NCI-H526 treated with DMSO at 0.1 percent for 48 hours (cell line): ENCODE results near the gene ARR3.
A peak's percentile ranks its signal among the peaks of the same experiment; 100 is the strongest.
"Not testable (repeated sequence)": the region's sequence is repeated elsewhere in the genome, so short reads cannot be mapped to it uniquely, and the experiment has no call there.

ENCODE experiments used
- DNase-seq: peaks from one replicate; lab custom pipeline; 2025; lab: John Stamatoyannopoulos, UW

Gene ARR3

DNA sequence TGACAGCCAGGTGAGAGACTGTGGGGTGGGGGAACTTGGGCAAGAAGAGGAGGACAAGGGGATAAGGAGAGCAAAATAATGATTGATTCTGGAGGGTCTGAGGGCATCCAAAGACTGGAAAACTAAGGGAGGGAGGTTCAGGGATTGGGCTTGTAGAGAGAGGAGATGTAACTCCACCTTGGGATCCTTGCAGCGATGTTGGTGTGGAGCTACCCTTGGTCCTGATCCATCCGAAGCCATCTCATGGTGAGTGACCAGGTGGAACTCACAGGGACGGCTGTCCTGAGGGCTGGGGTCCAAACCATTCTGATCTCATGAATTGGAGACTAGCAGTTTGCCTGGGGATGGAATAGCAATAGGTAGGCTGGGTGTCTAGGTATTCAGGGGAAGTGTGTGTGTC is 12.4 kb downstream of the ARR3 start:
- no peak for DNase-seq

- no peak for DNase-seq
Measured at GRCh38 chrX:70281951-70282350, 13.8 kb downstream of the ARR3 start, which contains the start of gene RAB41. Gene RAB41 (plus strand): TSS chrX:70282172. CDS start chrX:70282218, 46 bp downstream.

- DNase-seq = no peak
Measured at GRCh38 chrX:70289168-70289792, 21.1 kb downstream of the ARR3 start.

DNA sequence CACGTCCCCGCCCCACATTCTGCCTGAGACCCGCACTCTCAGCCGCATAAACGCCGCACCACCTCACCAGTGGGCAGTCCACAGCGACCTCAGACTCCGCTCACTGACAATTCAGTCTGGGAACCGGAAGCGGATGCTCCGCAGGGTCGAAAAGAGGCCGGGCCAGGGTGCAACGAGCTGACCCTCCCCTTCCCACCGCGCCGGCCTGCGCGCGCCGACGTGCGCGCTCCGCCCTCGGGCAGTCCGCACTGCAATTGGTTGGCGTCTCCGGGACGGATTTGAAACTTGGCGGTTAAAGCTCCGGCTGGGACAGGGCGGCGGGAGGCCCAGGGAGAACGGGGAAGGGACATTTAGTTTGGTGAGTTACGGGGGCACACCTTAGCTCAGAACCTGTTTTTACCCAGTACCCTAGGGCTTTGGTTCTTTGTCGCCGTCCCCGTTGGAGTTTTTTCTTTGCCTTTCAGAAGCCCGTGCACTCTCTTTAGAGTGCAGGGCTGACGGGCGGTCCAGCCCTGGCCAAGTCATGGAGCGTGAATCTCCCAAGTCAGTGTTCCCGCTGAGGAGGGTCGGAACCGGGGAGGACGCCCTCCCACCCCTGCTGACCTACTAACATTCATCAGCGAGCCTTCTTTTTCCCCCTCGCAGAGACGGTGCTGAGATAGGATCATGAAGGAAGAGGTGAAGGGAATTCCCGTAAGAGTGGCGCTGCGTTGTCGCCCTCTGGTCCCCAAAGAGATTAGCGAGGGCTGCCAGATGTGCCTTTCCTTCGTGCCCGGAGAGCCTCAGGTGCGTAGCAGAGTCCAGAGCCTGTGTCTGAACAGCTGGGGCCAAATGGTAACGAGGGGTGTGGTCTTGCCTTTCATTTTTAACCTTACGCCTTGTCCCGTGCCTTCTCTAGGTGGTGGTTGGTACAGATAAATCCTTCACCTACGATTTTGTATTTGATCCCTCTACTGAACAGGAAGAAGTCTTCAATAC is 21.9 kb downstream of the ARR3 start, which contains the start of the genes KIF4A and PDZD11:
TSS of gene KIF4A (plus strand) at position 312 of the 978 bp plus-strand sequence. CDS start at position 667, 355 bp downstream.
TSS of gene PDZD11 (minus strand) at position 135 of the 978 bp plus-strand sequence. CDS start 586 bp downstream, outside the sequence.
- DNase-seq = peak; percentile 43

GRCh38 chrX:70292788-70293187 is 24.7 kb downstream of the ARR3 start:
- DNase-seq = no peak

GRCh38 chrX:70293621-70294020 is 25.5 kb downstream of the ARR3 start:
- DNase-seq = no peak

GRCh38 chrX:70301716-70302115 is 33.6 kb downstream of the ARR3 start:
- no peak for DNase-seq

DNA sequence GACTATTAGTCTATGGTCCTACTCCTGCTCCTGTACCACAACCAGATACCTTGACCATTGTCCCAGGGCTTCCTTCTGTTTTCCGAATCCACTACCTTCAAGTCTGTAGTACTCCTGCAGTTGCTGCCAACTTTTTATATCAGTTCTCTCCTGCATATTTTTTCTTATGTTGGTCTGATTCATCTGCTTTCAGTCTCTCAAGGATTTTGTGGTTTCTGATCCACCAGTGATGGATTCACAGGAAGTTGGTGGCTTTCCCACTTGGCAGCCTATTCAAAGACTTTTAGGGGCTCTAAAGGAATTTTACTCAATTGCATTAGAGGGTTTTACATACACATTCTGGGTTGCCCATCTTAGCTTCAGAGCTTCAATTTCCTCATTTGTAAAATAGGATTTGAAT is 45.4 kb downstream of the ARR3 start:
- no peak for DNase-seq

DNA sequence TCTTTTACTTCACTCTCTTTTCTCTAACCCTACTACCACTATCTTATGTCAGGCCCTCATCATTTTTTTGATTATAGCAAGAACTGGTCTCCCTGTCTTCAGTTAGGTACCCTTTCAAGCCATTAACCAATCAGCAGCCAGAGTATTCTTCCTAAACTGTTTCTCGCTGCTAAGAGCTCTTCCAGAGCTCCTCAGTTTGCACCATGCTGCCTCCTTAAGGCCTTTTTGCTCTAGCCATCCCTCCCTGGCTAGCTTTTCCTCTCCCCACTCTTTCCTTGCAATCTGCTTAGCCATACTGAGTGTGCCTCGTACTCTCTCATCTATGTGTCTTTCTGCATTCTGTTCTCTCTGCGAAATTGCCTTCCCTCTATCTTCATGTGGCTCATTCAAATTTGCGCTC is 54.6 kb downstream of the ARR3 start:
- DNase-seq = no peak

- not testable (repeated sequence) for DNase-seq
Measured at GRCh38 chrX:70323628-70324027, 55.5 kb downstream of the ARR3 start.

GRCh38 chrX:70324326-70324725 is 56.2 kb downstream of the ARR3 start:
- no peak for DNase-seq

DNA sequence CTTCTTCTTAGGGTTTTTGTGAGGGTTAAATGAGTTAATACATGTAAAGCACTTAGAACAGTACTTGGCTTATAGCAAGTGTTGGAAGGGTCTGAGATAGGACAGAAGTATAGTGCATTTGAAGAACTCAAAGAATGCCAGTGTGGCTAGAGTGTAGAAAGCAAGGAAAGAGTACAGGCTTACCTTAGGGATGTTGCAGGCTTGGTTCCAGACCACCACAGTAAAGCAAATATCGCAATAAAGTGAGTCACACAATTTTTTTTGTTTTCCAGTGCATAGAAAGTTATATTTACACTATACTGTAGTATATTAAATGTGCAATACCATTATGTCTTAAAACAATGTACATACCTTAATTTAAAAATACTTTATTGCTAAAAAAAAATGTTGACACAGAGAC is 63.0 kb downstream of the ARR3 start:
- no peak for DNase-seq
